NB4 (cell line): ENCODE data around the gene REXO1.

Source experiments
- DNase-seq: peaks from one replicate; pipeline ENCODE4 v3.0.0; 2010; ENCODE audit warnings: low read depth
- H3K4me3 ChIP-seq: one replicate; pipeline ENCODE4 v1.5.1; 2011; ENCODE audit warnings: mild to moderate bottlenecking, low read depth, low read length, moderate library complexity
- MYC ChIP-seq: IDR thresholded peaks from 2 replicates; pipeline ENCODE4 v1.6.1; 2011; ENCODE audit warnings: low read depth, low read length
- POLR2A ChIP-seq: IDR thresholded peaks from 2 replicates; pipeline ENCODE4 v1.6.1; 2011; ENCODE audit warnings: mild to moderate bottlenecking; ENCODE audit not compliant: insufficient read length; ENCODE audit errors: extremely low read depth
- TF ChIP-seq, protein P1 (sequence below): IDR thresholded peaks from one replicate; pipeline ENCODE4 v1.5.1; 2012; ENCODE audit warnings: low read depth, low read length
- TF ChIP-seq, protein P2 (sequence below): IDR thresholded peaks from 2 replicates; pipeline ENCODE4 v1.6.1; 2011; ENCODE audit warnings: low read depth, low read length

REXO1 gene

DNA sequence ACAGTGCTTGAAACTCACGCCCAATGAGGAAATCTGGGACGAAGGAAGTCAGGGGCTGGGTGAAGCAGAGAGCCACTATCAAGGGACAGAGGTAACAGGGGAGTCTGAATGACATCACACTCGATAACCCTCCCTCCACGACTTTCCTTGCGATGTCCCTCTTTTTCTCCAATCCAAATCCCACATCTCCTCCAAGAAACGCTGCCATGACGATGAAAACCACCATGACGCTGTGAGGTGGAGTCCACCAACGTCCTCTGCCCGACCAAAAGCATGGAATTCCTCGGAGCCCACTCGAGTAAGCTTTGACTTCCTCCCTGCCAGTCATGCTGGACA lies 967 bp downstream of the REXO1 start:
- DNase-seq = no peak
- H3K4me3 ChIP-seq = peak overlapping the region; percentile 89
- TF ChIP-seq MYC = no peak
- TF ChIP-seq, protein P1, sequence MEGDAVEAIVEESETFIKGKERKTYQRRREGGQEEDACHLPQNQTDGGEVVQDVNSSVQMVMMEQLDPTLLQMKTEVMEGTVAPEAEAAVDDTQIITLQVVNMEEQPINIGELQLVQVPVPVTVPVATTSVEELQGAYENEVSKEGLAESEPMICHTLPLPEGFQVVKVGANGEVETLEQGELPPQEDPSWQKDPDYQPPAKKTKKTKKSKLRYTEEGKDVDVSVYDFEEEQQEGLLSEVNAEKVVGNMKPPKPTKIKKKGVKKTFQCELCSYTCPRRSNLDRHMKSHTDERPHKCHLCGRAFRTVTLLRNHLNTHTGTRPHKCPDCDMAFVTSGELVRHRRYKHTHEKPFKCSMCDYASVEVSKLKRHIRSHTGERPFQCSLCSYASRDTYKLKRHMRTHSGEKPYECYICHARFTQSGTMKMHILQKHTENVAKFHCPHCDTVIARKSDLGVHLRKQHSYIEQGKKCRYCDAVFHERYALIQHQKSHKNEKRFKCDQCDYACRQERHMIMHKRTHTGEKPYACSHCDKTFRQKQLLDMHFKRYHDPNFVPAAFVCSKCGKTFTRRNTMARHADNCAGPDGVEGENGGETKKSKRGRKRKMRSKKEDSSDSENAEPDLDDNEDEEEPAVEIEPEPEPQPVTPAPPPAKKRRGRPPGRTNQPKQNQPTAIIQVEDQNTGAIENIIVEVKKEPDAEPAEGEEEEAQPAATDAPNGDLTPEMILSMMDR = no peak
- TF ChIP-seq, protein P2, sequence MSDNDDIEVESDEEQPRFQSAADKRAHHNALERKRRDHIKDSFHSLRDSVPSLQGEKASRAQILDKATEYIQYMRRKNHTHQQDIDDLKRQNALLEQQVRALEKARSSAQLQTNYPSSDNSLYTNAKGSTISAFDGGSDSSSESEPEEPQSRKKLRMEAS = no peak
- no peak for TF ChIP-seq POLR2A

DNA sequence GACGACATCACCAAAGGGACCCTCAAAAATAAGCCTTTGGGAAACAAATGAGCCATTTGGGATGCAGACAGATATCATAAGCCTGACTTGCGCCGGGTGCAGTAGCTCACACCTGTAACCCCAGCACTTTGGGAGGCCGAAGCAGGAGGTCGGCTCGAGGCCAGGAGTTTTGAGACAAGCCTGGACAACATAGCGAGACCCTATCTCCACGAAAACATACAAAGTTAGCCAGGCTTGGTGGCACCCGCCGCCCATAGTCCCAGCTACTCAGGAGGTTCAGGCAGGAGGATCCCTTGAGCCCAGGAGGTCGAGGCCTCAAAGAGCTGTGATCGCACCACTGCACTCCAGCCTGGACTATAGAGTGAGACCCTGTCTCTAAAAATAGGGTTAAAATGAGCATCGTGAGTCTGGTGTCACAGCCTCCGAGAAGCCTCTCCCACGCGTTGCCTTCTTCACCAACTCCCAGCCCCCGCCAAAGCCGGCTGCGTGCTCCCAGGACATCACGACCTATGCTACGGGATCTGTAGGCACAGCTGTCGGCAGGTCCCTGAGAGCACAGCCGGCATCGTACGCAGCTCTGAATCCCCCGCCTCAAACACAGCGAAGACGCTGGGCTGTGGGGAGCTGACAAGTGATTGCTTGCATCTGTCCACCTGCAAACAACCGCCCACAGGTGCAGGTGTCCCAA lies 1.6 kb downstream of the REXO1 start:
- TF ChIP-seq, protein P1 = no peak
- TF ChIP-seq, protein P2 = no peak
- TF ChIP-seq MYC (no peak), POLR2A (no peak)
- H3K4me3 ChIP-seq = peak overlapping the region; percentile 89
- no peak for DNase-seq

DNA sequence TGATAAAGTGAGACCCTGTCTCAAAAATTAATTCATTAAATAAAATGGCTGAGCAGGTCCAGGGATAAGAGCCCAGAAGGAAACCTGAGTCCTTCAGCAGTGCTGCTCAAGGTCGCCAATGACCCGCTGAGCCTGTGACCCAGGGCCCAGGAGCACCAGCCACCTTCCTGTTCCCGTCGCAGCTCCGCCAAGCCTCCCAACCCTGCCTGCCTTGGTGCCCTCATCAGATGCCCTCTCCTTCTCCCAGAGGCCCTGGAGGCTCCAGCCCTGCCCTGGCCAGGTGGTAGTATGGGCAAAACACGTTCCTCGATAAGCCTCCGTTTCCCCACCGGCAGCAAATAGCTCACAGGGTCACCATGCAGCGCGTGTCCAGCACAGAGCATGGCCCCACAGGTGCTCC lies 2.6 kb downstream of the REXO1 start:
- TF ChIP-seq, protein P2 = no peak
- DNase-seq = no peak
- no peak overlapping the region for H3K4me3 ChIP-seq

DNA sequence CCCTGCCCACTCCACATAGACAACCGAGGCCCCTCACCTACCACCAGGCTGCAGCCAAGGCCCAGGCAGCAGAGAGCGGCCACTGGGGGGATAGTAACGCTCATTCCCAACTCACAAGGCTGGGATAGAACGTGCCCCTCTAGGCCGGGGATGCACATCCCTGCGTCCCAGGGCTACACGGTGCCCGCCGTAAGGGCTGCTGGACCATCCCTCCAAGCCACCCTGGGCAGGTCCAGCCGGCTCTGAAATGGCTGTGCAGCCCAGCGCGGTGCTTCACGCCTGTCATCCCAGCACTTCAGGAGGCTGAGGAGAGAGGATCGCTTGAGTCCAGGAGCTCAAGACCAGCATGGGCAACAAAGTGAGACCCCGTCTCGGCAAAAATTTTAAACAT lies 3.2 kb downstream of the REXO1 start:
- no peak overlapping the region for H3K4me3 ChIP-seq
- TF ChIP-seq, protein P2 = no peak
- TF ChIP-seq MYC (no peak), POLR2A (no peak)
- TF ChIP-seq, protein P1 = no peak
- no peak for DNase-seq

DNA sequence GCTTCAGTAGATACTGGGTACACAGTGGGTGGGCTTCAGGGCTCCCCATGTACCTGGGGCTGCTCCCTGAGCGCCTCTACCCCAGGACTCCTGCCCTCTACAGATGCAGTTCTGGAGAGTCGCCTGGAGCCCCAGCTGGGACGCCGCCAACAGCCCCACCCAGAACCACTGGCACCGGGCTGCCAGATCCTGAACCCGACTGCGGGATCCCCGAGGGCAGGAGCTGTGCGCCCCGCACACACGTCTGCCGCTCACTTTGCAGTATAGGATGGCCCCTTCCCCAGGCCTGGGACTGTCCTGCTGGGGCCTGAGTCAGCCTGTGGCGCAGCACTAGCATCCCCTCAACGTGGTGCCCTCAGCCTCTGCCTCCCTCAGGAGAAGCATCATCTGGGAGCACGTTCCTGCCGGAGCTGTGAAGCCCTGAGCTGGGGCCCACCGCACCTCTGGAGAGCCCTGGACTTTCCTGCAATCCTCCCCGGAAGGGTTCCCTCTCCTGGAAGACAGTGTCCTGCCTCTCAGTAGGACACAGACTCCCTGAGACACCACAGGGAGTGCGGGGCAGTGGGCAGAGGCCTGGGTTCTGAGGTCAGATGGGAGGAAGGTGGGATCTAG lies 3.7 kb downstream of the REXO1 start:
- no peak for DNase-seq
- H3K4me3 ChIP-seq = no peak overlapping the region
- TF ChIP-seq MYC = no peak
- TF ChIP-seq, protein P2 = no peak
- no peak for TF ChIP-seq POLR2A
- TF ChIP-seq, protein P1 = no peak

DNA sequence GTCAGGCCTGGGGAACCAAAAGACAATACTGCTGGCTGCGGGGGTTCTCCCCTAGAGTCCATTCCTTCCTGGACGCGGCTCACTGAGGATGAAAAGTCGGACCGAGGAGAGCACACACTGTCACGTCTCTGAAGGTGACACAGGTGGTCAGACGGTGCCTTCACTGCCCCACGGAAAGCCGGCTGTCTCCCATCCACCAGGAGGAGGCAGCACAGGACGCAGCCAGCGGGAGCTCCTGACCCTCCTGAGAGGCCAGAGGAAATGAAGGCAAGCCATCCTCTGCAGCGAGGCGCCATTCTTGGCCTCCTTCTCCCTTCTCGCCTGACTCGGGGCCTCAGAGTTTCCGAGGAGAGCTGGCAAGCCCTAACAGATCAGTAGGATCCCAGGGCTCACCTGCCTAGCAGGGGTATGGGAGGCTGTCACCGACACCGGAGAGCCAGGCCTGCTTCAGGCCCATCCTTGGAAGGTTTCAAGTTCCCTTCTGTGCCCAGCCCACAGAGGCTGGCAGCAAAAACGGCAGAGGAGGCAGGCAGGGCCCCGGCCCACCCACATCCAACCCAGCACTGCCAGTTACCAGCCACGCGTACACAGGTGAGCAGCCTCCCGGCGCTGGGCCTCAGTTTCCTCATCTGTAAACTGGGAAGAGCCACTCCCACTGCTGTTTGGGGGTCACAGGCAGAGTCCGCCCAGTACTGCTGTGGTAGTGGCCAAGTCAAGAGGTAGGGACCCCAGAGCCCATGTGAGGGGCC lies 4.5 kb downstream of the REXO1 start:
- DNase-seq = no peak
- no peak overlapping the region for H3K4me3 ChIP-seq
- TF ChIP-seq MYC = no peak
- TF ChIP-seq, protein P1 = no peak
- TF ChIP-seq, protein P2 = no peak
- TF ChIP-seq POLR2A = no peak
